ENCODE data around the gene ZBTB44. TPM values are rescaled to one million over a fixed set of nuclear protein-coding genes. Genes with fewer than 3 reads are reported as not detected.
"Not testable (repeated sequence)": the region's sequence is repeated elsewhere in the genome, so short reads cannot be mapped to it uniquely, and the experiment has no call there.

The ZBTB44 gene
- total RNA-seq, 1 donor from 2014 or later, result 94.3 TPM

DNA sequence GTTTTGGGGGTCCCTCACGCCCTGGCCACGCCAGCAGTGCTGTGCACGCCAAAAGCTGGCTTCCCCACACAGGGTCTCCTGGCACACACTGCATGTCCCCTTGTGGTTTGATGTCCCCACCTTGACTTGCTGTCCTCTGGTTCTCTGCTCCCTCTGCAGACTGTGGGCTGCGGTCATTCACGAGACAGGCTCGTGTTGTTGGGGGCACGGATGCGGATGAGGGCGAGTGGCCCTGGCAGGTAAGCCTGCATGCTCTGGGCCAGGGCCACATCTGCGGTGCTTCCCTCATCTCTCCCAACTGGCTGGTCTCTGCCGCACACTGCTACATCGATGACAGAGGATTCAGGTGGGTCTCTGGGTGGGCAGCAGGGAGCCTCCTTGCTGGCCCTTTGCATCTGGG is 114.9 kb downstream of the ZBTB44 start:
- DNase-seq (ENCODE audit: low read depth), result no peak

DNA sequence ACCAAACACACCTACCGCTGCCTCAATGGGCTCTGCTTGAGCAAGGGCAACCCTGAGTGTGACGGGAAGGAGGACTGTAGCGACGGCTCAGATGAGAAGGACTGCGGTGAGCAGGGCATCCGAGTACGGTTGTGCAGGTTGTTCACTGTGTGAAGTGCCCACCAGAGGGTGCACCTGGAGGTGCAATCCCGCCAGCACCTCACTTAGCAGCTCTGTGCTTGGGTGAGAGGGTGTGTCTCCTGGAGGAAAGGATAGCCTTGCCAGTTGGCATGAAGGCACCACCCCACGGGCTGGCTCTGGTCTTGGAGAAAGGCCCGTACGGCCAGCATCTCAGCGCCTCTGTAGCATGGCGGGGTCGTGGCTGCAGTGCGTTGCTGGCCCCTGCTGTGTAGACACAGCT is 115.8 kb downstream of the ZBTB44 start:
- no peak for DNase-seq (ENCODE audit: low read depth)

DNA sequence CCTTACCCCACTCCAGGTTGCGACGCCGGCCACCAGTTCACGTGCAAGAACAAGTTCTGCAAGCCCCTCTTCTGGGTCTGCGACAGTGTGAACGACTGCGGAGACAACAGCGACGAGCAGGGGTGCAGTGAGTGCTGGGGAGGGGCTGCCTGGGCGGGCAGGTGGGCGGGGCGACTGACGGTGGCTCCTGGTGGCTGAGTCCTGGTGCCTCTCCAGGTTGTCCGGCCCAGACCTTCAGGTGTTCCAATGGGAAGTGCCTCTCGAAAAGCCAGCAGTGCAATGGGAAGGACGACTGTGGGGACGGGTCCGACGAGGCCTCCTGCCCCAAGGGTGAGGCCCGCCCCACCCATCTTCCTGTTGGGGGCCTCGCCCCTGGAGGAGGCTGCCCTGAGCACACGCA is 116.4 kb downstream of the ZBTB44 start:
- no peak for DNase-seq (ENCODE audit: low read depth)

DNA sequence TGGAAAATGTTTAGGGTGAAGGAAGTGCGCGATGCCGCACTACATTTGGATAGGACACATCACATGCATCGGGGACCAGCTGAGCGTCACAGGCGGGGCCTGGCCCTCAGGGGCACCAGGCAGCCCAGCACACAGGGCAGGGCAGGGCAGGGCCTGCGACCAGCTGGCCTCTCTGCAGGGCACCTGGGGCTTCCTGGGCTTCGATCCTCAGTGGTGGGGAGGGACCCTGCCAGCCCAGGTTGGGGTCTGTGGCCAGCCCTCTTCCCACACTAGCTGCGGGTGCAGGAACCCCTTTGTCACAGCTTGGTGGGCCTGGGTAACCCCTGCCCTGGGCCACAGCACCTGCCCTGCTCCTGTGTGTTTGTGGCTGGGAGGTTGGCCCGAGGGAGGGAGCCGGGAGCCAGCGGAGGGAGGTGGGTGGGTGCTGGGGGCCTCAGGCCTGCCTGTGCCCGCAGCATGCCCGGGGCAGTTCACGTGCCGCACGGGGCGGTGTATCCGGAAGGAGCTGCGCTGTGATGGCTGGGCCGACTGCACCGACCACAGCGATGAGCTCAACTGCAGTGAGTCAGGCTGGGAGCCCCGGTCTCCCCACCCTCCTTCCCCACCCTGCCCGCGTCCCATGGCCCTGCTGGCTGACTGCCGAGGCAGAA is 117.2 kb downstream of the ZBTB44 start:
- DNase-seq (ENCODE audit: low read depth), result no peak

DNA sequence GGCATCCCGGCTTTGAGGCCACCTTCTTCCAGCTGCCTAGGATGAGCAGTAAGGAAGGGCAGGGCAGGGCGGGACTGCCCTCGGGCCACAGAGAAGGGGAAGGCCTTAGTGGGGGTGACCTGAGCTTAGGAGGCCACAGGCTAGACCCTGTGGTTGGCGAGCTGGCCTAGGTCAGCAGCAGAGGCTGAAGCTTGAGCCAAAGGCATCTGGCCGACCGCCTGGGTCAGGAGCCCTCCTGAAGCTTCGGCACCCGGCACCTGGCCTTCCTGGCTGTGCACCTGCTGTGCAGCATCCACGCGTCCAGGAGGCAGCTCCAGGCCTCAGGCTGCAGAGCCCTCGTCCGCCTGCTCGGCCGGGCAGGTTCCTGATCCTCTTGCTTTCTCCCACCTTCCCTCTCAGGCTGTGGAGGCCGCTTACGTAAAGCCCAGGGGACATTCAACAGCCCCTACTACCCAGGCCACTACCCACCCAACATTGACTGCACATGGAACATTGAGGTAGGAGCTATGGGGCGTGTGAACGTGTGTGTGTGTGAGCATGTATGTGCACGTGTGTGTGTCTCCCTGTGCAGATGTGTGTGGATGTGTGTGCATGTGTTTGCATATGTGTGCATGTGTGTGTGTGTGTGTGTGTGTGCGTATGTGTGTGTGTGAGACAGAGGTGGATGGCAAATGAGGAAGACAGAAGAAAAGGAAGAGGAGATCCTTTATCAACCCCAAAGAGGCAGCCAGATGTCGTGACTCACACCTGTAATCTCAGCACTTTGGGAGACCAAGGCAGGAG is 120.3 kb downstream of the ZBTB44 start:
- no peak for DNase-seq (ENCODE audit: low read depth)

DNA sequence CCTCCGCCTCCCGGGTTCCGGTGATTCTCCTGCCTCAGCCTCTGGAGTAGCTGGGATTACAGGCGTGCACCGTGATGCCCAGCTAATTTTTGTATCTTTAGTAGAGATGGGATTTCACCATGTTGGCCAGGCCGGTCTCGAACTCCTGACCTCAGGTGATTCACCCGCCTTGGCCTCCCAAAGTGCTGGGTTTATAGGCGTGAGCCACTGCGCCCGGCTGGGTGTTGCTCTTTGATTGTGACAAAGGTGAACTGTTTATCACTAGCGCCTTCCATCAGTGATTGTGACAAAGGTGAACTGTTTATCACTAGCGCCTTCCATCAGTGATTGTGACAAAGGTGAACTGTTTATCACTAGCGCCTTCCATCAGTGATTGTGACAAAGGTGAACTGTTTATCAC is 121.2 kb downstream of the ZBTB44 start:
- DNase-seq (ENCODE audit: low read depth), result not testable (repeated sequence)

DNA sequence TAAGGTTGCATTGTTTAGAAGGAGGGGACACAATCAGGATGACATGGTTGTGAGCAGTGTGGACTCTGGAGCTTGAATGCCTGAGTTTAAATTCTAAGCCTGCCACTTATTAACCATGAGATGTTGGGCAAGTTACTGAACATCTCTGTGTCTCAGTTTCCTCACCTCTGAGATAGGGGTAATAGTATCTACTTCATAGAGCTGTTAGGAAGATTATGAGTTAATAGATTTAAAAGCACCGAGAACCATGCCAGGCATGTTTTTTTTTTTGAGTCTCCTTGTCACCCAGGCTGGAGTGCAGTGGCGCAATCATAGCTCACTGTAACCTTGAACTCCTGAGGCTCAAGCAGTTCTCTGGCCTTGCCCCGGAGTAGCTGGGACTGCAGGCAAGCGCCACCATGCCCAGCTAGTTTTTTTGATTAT is 121.9 kb downstream of the ZBTB44 start:
- peak; percentile 52 for DNase-seq (ENCODE audit: low read depth)

DNA sequence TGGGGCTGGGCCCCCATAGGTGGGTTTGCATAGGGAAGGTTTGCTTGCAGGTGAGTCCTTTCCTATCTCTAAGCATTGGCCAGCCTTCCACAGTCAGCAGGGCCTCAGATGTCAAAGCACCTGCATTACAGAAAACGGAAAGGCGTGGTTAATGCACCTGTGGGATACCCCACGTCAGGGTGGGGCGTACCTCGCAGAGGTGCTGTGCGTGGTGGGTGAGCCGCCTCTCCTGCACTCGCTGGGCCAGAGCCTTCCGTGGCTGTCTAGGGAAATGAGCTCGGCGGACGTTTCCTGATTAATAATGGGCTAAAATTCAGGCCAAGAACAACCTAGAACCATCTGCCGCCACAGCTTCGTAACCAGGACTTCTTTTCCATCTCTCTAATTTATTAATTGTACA is 122.8 kb downstream of the ZBTB44 start:
- no peak for DNase-seq (ENCODE audit: low read depth)

DNA sequence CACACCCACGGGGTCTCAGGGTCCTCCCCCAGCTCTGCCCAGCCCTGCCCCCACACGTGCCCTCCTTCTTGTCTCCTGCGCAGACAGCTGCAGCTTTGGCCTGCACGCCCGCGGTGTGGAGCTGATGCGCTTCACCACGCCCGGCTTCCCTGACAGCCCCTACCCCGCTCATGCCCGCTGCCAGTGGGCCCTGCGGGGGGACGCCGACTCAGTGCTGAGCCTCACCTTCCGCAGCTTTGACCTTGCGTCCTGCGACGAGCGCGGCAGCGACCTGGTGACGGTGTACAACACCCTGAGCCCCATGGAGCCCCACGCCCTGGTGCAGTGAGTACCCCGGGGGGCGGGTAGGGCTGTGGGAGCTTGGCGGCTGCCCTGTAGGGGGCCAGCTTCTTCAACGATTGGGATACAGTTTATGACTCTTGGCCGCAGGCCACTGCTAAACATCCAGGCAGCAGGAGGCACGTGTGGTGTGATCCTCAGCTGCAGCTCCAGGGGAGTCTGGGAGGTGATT is 124.3 kb downstream of the ZBTB44 start:
- DNase-seq (ENCODE audit: low read depth), result no peak

DNA sequence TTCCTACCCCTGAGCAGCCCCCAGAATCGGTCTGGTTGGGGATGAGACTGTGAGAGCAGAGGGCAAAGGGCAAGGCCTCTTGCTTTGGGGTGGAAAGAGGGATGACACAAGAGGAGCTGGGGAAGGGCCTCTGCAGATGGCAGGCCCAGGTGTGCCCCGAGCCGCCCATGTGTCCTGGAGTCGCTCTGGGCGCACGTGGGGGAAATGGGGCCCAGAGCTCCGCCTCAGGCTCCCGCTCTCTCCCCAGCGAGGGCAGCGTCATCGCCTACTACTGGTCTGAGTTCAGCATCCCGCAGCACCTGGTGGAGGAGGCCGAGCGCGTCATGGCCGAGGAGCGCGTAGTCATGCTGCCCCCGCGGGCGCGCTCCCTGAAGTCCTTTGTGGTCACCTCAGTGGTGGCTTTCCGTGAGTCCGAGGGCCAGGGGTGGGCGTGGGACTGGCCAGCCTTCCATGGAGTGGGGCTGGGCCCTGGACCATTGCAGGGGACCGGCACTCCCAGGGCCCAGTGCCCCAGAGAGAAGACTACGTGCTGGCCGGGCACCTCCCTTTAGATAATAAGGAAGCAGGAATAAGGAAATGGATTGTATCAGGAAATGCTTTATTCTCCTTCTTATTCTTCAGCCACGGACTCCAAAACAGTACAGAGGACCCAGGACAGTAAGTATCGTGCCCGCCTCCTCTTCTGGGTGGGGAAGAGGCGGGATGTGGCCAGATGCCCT is 125.1 kb downstream of the ZBTB44 start:
- DNase-seq (ENCODE audit: low read depth), result no peak

DNA sequence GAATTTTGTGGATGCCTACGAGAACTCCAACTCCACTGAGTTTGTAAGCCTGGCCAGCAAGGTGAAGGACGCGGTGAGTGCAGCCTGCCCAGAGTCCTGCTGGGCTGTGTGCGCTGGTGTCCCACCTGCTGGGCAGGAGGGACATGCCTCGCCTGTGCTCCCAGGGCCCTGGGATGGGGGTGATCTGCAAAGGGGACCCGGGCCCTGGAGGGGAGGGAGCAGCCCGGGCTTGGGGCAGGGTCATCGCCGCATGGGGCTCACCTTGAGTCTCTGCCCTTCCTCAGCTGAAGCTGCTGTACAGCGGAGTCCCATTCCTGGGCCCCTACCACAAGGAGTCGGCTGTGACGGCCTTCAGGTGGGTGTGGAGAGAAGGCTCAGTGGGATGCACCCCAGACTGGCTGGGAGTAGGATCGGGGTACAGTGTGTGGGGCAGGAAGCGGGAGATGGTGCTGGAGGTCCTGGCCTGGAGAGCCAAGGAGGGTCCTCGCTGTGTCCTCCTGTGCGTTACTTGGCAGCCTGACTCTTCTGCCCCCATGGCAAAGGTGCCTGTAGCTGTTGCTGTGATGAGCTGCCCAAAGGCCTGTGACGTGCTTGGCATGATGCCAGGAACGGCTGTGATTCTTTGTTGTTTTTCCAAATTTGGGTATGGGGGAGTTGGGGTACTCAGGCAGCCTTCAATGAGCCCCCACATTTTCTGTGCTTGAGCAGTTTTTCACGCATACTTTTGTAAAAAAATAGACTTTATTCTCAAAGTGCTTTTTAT is 126.0 kb downstream of the ZBTB44 start:
- no peak for DNase-seq (ENCODE audit: low read depth)

DNA sequence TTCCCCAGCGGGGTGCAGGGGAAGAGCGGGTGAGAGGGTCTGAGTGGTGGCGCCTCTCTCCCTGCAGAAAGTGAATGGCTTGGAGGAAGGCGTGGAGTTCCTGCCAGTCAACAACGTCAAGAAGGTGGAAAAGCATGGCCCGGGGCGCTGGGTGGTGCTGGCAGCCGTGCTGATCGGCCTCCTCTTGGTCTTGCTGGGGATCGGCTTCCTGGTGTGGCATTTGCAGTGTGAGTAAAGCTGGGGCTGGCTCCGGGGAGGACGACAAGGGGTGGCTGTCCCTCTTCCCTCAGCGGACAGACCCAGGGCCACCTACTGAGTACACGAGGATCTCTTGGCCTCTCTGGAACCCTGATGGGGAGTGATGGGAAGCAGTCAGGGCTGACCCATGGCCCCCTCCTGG is 126.7 kb downstream of the ZBTB44 start:
- no peak for DNase-seq (ENCODE audit: low read depth)

DNA sequence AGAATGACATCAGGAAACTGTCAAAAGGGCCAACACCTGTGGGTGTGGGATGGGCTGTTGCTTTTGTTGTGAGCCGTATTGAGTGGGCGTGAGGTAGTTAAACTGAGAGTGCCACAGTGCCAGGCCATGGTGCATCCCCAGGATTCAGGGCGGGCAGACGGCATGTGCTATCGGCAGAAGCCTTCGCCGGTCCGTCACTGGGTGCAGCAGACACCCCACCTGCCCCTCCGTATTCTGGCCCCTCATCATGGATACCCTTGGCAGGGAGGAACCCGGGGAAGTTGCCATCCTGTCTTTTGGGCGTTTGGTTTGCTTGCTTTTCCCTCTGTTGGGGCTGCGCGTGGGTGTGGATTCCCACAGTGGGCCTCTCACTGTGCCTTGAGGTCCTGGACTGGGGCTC is 127.6 kb downstream of the ZBTB44 start:
- no peak for DNase-seq (ENCODE audit: low read depth)

DNA sequence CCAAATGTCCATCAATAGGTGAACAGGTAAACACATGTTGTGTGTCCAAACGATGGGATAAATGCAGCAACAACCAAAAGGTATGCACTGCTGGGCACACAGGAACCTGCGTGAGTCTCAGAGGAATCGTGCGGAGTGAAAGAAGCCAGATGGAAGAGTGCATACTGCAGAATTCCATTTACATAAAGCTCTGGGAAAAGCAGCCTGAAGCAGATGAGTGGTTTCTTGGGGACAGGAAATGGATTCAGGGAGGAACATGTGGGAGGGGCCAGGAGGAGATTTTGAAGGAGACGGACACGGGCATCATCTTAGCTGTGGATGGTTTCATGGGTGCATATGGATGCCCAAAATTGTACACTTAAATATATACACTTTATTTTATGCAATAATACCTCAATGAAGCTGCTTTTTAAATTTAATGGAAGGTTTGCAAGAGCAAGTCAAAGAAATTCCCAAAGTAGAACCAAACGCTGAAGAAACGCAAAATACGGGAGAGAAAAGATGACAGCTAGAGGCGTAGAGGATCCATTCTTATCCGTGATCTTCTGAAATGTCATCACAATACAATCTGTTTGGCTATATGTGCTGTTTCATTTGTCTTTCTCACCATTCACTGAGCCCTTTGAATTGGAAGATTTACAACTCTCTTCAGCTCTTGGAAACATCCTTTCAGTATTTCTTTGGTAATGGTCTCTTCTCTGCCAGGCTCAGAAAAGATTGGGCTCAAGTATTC is 130.7 kb downstream of the ZBTB44 start:
- no peak for DNase-seq (ENCODE audit: low read depth)

DNA sequence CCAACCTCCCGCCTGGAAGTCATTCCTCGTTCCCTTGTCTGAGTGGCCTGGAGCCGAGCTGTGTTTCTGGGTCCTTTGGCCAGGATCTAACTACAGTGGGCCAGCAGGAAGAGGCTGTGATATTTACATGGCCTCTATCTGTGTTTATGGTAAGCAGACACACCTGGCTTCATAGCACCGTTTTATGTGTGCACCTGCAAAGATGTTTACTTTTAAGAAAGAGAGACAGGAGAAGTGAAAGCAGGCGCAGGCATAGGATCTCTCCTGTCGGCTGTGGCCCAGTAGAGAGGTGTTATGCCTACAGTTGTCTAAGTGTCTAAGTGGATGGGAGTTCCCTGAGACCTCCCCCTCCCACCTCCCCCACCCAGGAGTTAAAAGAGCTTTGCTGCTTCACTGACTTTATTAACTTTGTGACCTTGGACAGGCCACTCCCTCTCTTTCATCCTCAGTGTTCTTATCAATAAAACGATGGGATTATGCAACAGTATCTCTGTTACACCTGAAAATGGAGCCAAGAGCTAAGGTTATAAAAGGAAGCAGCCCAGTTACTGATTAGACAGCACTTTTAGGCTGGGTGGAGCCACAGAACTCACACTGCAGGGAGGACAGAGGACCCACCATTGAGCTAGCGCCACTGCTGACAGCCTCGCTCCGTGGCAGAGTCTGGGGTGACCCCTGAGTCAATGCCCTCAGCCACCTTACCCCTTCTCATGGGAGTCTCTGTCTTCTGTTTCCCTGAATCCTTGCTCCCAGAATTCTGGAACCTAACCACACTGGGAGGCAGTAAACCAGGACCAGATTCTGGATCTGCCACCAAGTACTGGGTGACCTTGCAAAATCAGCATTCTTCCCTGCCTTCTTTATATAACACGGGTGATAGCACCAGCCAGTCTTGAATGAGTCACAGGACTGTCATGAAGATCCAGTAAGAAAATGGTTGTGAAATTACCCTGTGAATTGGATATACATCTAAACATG is 133.1 kb downstream of the ZBTB44 start:
- peak; percentile 88 for DNase-seq (ENCODE audit: low read depth)

DNA sequence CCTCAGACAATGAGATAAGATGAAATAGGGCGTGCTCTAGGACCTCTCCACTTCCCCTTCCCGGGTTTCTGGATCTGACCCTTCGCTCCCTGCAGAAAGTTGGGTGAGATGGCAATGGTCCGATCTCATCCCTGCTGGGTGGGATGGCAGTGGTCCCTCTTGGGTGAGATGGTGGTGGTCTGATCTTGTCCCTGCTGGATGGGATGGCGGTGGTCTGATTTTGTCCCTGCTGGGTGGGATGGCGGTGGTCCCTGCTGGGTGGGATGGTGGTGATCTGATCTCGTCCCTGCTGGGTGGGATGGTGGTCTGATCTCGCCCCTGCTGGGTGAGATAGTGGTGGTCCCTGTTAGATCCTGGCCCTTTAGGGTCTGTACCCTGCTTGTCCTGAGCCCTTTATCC is 133.8 kb downstream of the ZBTB44 start:
- no peak for DNase-seq (ENCODE audit: low read depth)

DNA sequence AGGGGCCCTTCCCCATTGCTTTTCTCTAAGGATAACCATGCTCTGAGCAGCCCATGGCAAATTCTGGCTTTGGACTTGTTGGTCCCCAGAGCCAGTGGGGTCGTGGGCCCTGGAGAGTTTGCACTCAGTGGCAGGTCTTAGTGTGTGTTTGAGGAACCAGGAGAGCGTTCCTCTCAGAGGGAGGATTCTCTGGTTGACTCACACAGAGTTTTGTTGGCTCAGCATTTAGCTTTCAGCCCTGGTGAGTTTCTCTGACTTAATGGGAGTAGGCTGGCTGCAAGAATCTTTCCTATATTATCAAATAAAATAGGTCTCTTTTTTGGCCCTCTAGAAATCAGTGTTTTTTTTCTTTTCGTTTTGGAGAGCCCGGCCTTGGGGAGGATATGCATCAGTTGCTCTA is 134.2 kb downstream of the ZBTB44 start:
- DNase-seq (ENCODE audit: low read depth), result peak; percentile 80

DNA sequence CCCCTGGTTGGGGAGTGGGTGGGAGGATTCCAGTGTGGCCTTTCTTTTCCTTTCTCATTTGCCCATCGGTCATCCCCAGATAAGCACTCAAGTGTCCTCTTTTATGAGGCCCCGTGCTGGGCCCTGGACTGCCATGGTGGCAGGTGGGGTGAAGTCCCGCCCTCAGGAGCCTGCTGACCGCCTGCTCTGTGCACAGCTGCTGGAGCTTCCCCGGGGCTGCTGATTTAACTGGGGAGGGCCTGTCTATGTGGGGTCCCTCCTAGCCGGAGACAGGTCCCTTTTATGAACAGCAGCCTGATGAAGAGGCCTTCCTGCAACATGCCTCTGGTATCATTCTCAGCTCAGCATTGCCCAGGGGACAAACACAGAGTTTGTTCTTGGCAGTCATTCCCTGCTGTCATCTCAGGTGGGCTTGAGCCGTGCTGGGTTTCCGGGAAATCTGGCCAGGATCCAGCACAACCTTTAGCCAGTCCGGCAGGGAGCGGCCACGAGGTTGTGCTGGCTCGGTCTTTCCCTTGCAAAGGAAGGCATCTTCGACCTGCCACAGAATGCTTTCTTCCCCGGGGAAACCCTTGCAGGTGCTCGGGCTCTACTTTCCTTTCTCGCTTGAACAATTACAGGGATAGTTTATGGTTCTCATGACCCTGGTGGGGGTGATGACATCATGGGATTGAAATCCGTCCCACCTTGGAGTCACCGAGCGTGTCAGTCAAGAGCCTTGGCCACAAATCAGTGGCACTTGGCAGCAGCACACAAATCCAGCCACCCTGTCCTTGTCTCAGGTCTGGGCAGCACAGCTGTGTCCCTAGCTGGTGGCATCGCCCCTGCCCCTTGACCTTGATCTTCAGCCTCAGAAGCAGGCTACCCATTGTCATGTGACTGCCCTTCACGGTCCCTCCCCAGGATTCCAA is 135.1 kb downstream of the ZBTB44 start:
- DNase-seq (ENCODE audit: low read depth), result peak; percentile 84
